HTERT RPE-1 (cell line): ENCODE measurements around the gene ST3GAL4.

Source experiments
- in situ Hi-C: fragments of 300-500 bp; cut with MboI; formaldehyde crosslinking; loops from 4 replicates; pipeline ENCODE4 v1.14.3; 2020; ENCODE audit warnings: low sequenced_read_pairs

Gene ST3GAL4

GRCh38 chr11:126405374-126405773, 49.9 kb downstream of the ST3GAL4 start:
- in situ Hi-C loops: no loop called here

DNA sequence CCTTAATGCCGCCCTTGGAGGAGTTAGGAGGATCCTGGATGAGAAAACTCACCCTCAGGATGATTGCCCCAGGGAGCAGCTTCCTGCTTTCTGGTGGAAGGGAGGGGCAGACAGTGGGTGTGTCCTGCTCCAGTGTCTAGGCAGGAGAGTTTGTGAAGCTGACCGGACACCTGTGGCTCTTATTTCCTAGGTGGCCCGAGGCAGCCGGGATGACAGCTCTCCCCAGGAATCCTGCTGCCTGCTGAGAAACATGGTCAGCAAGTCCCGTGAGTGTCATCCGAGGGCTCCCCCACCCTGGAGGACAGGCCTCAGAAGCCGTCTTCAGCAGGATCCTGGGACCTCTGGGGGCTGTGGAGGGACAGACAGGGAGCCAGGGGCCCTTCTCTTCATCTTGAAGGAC, 50.4 kb downstream of the ST3GAL4 start:
- in situ Hi-C loops: no loop called here

- in situ Hi-C loops: no loop called here
Measured at GRCh38 chr11:126406368-126406767, 50.9 kb downstream of the ST3GAL4 start.

- in situ Hi-C loops: no loop called here
Measured at GRCh38 chr11:126407101-126407521, 51.6 kb downstream of the ST3GAL4 start.

- in situ Hi-C loops: no loop called here
Measured at GRCh38 chr11:126407682-126408288, 52.3 kb downstream of the ST3GAL4 start.

GRCh38 chr11:126408496-126408895, 53.0 kb downstream of the ST3GAL4 start:
- in situ Hi-C loops: no loop called here

- in situ Hi-C loops: no loop called here
Measured at GRCh38 chr11:126408901-126409619, 53.6 kb downstream of the ST3GAL4 start.

GRCh38 chr11:126409620-126409985, 54.1 kb downstream of the ST3GAL4 start:
- in situ Hi-C loops: no loop called here

- in situ Hi-C loops: no loop called here
Measured at GRCh38 chr11:126410649-126411048, 55.2 kb downstream of the ST3GAL4 start.

DNA sequence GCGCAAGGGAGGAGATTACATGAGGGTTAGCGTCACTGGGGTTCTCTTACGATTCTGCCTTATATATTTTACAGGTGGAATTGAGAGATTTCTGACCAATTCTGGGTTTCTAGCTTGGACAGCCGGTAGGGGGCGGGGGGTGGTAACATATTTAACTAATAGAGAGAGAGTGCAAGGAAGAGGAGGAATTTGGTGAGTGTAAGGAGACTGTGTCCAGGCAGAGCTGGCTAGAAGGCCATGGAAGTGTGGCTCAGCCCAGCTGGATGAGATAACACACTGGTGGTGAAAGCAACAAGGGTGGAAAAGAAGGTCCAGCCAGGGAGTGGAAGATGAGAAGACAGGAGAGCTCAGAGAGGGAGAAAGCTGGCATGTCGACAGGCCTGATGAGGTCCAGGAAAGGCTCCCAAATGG, 56.5 kb downstream of the ST3GAL4 start:
- in situ Hi-C loops: no loop called here

GRCh38 chr11:126413426-126413825, 57.9 kb downstream of the ST3GAL4 start:
- in situ Hi-C loops: no loop called here

GRCh38 chr11:126413843-126414405, 58.4 kb downstream of the ST3GAL4 start:
- in situ Hi-C loops: no loop called here

GRCh38 chr11:126414615-126415014, 59.1 kb downstream of the ST3GAL4 start:
- in situ Hi-C loops: no loop called here

DNA sequence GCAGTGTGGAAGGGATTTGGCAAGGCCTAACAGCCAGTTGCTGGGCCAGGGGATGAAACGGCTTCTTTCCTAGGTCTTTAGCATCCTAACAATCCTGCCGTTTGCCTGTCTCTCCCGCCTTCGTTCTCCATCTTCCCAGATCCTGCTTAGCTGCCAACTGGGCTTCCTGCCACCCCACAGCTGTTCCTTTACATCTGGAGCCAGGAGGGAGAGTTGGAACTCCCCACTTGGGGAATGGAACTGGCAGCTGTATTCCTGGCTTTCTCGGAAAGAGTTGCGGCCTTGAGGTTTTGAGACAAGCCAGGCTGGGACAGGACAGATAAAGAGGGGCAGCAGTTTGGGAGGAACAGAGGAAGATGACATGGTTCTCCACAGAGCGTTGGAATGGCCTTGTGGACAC, 59.6 kb downstream of the ST3GAL4 start:
- in situ Hi-C loops: no loop called here

DNA sequence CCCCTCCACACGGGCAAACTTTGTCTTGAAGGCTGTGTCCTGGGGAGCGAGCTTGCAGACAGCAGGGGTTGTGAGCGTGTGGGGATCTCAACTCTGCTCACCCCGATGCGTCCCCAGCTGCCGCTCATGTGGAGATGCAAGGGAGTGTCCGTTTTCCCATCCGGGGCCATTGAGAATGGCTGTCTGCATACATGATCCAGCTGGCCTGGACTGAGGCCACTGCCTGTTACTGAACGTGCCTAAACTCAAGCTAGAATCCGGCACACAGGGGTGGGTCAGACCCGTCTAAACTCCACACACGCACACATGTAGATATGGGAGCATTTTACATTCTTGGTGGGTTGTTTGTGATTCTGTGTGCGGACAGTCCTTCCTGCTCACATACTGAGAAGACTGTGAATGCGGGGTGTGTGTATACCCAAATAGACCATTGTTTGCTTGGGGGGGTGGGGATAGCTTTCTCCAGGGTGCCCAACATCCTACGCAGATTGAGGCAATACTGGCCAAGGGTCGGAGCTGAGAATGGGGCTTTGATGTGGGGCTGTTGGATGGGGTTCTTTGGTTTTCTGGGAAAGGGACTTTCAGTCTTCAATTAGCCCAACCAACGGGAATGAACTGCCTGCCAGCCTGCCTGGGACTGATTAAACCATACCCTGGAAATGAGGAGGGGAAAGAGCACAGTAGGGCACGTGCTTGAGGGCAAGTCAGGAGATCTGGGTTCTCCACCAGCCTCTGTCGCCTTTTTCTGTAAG, 60.4 kb downstream of the ST3GAL4 start:
- in situ Hi-C loops: no loop called here

DNA sequence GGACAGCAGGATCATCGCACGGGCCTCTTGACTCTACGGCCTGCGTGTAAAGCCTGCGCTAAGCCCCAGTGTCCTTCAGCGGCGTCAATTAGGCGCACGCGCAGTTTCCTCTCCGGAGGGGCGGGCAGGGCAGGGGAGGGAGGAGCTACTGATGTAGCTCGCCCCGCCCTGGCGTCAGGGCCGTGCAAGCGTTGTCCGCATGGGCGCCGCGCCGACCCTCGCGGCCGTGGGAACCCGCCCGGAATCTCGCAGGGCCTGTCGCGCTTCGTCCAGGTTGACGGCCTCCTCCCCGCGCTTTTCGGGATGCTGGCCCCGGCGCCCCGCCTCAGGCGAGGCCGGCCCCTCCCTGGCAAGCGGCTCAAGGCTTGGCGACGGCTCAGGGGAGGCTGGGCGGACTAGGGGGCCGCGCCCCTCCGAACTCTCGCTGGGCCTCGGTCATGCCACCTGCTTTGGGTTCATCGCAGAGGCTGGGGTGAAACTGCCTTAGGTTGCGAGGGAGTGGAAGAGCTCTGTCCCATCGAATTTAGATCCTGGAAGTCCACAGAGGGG, 61.1 kb downstream of the ST3GAL4 start:
- in situ Hi-C loops: no loop called here

DNA sequence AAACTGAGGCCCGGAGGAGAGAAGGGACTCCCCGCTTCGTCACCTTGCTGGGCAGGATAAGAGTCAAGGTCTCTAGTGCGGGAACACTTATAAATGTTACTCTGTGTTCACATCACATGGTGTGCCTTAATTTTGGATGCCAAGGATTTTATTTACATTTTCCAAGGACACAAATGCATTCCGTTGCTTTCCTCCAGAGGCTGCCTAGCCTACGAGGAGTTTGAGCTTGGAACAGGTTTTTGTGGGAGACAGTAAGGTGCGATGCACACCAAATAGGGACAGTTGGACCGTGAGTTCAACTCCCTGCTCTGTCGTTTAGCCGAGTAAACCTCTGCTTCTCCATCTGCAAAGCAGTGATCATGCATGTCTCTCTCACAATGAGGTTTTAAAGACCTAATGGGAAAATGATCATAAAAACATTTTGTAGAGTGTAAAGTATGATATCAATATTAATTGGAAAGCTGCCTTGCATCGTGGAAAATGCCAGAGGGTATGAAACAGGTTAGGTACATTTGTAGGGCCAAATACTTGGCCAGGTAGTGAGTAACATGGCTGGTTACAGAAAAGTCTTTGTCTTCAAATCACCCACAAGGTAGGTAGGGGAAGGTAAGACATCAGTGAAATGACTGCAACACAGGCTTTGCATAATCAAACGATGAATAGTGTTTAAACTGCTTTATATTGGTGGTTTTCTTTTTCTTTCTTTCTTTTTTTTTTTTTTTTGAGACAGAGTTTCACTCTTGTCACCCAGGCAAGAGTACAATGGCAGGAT, 61.8 kb downstream of the ST3GAL4 start:
- in situ Hi-C loops: no loop called here

DNA sequence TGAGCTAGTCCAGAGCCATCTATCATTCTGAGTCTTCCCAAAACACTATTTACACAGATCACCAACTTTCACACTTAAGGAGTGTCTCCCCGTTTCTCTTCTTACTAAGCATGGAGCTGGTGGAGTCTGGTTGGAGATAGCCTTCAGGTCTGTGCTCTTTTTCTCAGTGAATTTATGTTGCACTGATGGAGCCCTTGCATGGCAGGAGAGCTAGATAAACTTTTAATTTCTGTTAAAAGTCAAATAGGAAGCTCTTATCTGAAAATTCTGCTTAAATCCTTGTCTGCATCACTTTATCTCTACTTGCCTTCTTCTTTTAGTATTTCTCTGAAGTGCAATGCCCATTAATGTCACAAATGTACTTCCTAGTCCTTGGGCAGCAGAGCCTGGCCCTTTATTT, 63.4 kb downstream of the ST3GAL4 start:
- in situ Hi-C loops: no loop called here

GRCh38 chr11:126419801-126420697, 64.6 kb downstream of the ST3GAL4 start:
- in situ Hi-C loops: no loop called here
